NCI-H69 (cell line): ENCODE data around the gene MAP2.

Experiments
- DNase-seq: peaks from one replicate; lab custom pipeline; 2025; lab: John Stamatoyannopoulos, UW

Gene MAP2

DNA sequence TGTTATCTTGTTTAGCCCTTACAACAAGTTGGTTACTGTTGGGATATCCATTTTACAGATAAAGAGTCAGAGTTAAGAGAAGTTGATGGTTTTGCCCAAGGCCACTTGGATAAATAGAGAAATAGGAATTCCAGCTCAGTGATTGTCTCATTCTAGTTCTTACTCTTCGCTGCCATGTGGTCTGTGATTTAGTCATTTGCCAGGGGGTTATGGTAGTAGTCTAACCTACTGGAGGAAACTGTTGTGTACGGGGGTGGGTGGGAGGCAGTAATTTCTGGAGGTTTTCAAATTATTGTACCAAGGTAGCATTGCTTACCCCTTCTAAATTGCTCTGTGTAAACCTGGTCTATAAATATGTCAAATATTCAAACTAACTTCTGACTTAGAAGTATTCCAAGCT is 110.4 kb downstream of the MAP2 start:
- no peak for DNase-seq

DNA sequence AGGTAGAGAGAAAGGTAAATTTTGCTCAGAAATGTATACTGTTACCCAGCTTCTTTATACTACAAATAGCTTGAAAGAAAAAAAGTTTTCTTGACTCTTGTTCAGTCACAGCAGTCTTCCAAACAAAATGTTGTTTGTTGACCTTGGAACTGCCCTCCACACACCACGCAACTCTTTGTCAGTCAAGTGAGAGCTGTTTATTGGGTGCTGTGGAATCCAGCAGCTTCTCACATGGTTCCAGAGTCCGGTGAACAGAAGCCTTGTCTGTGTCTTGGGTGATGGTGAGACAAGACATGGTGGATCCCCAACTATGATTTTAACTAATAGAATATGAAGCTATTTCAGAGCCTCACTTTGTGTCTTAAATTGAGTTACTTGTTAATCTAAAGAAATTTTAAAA is 112.5 kb downstream of the MAP2 start:
- no peak for DNase-seq

DNA sequence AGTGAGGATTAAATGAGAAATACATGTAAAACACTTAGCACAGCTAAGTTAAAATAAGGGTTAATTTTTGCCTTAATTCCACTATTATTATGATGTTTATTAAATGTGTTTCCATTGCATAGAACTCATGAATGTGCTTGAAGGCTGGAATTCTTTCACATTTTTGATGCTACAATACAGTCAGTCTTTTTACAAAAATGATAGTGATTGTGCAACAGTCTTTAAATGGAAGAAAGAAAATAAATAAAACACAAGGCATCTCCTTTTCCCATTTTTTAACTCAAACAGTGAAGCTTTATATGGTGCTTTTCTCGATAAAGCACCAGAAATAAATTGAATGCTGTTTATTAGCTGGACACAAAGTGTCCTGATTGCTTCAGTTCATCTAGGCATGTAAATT is 123.9 kb downstream of the MAP2 start:
- no peak for DNase-seq

DNA sequence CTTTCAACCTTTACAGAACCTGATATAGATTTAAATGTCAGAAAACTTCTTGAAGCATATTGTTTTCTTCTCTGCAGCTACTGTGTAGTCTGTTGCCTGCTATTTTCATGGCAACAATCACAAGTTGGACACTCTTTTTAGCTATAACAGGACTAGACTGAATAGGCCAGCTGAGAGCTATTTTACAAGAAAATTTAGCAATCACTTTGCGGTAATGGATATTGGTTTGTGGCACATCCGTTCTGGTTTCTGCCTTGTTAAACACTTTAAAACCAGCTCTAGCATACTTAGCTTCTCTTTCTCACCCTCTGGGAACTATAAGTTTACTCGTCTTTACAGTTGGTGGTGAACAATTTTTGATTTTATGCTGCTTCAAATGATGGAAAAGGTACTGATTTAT is 125.7 kb downstream of the MAP2 start:
- DNase-seq, result no peak

DNA sequence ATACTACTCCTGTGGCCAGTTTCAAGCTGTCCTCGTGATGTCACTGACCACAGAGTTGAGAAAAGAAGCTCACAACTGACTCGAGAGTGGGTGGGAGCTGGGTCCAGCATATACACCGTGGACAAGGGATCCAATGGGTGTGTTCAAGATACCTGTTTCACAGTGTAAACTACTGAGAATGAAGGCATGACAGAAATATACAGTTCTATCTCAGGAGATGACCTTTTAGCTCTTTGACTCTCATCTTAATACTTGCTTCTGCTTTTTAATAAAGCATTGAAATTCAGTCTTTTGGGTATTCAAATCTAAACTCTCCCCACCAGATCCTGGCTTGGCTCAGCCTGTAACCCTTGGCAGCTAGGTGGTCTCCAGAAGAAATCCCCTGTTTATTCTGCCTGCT is 130.1 kb downstream of the MAP2 start:
- no peak for DNase-seq

DNA sequence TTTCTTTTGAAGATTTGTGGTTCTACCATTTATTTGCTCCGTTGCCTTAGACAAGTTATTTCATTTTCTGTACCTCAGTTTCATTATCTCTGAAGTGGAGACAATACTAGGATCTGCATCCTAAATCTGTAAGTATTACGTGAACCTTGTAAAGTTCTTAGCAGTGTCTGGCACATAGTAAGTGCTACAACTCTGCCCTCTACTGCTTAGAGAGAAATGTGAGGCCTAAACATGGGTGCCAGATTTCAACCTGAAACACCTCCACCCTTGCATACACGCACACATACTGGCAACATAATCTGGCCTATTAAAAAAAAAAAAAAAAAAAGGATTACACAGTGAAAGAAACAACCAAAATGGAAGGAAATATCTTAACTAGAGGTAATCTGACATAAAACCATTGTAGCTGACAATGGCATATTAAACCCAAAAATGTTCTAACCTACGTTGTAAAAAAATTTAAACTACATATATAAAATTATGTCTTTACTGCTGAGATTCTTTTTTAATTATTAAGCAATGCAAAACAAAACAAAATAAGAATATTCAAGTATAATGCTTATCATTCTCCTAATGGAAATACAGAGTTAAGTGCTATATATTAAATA is 132.6 kb downstream of the MAP2 start:
- peak; percentile 70 for DNase-seq

DNA sequence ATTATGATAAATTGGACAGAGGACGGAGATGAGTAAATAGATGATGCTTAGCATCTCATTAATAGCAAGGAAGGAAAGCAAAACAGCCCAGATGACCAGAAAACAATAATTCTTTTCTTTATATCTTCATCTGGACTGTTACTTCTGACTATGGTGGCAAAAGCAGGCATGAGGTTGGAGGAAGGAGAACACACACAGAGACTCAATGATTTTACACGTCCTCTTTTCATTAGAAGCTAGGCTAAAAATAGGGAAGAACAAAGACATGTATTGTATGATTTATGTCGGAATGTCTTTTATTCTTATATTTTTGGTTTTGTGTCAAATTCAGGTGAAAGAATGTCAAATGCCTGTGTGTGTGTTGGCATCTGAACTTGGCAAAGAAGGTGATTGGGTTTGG is 137.1 kb downstream of the MAP2 start:
- no peak for DNase-seq

DNA sequence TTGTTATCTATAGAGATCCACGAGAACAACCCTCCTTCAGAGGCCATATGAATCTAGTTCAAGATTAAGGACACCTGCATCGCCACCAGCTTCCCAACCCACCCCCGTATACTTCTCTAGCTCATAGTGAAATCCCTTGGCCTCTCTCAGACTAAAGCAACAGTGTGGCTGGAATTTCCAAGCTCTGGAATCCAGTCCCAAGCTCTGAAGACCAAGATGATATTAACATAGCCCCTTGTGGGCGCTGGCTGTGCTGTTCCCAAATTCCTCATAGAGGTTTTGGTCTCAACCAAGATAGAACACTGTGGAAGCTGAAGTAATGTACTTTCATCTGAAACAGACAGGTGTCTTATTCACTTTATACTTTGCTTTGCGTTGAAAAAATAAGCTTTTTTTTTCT is 139.6 kb downstream of the MAP2 start:
- DNase-seq, result no peak

DNA sequence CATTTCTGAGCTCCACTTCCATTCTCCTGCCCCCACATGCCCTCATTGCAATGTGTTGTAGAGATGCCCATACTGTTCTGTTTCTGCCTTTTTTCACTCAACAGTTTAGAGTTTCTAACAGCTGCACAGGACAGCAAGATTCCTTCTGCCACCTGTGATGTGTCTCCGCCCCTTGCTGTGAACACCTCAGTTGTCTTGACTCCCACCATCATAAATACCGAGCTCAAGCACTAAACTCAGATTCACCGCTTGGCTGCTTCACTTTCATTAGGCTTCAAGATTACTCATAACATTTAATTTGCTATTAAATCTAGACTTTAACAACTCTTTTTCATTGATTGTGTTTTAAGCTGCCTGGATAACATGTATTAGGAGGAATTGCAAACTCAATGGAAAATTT is 141.0 kb downstream of the MAP2 start:
- DNase-seq, result peak; percentile 29

DNA sequence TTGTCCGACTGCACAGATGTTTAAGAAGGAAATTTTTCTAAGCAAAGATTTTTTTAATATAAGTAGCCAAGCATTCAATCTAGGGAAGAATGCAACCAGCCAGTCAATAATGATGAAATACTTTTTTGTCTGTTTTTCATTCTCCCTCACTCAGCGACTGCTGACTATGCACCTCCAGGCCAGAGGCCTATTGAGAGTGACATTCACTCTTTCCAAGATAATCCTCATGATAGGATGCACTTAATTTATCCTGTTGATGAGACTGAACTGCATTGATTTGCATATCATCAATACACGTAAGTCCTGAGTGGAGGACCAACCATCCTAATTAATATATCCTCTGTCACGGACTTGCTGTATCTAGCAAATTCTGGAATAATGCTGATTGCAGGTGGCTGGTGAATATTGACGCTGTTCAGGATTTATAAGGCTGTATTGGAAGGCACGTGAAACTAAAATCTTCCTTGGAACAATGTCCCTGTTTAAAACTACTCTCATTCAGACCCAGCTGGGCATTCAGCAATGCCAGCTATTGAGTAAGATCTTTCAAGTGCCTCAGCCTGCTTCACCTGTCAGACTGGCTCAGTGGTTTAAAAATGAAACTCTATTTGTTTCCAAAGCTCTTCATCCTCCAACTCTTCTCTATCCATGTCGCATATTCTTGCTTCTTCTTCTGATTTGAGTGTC is 142.2 kb downstream of the MAP2 start:
- no peak for DNase-seq

DNA sequence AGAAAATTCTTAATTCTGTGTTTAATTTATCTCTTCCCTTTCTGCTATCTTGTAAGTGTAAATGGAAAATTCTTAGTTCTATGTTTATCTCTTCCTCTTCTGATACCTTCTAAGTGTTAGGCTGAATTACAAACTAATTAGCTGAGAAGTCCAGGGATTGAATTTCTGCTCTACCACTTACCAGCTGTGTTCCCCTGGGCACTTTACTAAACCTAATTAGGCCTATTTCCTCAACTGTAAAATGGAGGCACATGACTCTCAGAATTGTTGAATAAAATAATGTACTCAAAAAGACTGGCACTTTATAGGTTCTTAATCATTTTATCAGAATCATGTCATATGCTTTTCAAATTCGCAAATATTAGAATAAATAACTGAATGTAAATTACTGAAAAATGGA is 146.3 kb downstream of the MAP2 start:
- DNase-seq, result peak; percentile 77

DNA sequence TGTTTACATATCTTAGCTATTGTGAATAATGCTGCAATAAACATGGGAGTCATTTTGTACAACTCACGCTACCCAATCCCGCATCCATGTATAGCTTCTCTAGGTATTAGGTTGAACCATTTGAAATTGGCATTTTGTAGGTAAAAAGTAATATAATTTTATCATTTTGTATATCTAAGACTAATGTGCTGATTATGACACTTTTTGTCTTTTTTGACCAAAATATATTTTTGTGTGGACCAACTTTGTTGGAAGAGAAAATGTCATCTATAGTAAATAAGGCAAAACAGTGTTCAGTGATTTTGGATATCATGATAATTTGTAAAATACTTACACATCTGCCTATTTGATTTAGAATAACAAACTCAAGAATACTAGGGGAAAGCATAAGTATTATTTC is 150.7 kb downstream of the MAP2 start:
- no peak for DNase-seq

DNA sequence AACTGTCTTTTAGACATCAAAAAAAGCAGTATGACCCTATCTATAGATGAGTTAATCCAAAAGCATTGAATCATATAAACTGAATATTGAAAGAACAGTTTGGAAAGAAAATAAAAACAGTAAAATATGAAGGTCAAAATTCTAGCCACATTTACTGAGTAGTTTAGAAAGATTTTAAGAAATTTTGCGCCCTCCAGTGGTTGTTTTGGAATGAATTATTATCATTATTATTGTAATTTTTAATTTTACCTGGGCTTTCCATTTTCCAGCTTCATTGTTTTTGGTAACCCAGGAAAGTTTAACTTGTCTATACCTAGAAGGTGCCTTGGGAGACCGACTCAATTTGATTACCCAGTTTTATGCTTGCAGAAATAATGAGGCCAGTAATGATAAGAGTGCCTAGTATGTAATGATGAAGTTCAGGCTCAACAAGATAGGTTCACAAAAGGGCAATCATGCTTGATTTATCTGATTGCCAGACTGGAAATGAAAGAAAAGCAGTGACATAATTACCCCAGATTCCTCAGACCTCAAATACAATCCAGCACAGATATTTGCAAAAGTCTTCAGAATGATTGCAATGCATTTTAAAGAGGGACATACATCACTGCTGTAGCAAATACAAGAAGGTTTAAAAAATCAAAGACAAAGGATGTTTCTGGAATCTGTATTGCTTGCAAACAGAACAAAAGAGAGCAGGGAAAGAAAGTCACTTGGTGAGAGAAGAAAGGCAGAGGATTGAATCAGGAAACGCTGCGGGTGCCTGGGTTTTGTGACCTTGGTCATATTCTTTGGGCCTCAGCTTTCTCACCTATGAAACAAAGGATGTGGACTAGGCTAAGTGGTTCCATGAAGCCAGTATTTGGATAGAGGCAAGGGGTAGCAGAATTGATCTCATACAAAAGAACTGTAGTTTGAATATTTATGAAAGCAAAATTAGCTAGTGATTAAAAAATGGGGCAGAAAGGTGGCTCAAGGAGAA is 153.8 kb downstream of the MAP2 start:
- DNase-seq, result peak; percentile 40

DNA sequence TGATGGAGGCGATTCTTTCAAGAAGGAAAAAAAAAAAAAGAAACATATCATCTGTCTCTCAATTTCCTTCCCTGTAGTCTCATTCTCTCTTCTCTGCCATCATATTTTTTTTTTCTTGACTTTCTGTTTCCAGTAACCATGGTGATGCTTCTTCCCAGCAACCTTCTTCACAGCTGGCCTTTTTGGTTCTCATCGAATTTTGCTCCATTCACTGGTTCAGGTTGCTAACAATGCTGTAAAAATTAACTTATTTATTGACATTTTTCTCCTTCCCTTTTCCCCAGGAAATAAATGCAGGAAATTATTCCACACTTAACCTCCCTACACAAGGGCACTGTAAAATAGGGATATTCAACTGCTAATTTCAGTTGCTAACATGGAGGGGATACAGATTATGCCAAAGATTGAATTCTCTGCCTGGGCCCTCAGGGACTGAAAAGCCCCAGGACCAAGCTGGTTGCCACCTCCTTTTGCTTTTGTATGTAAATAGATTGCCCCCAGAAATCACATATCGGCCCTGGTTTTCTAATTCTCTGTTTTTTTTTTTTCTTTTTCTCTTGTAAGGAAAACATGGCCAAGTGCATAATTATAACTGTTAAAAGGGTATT is 154.7 kb downstream of the MAP2 start:
- DNase-seq, result peak; percentile 27

DNA sequence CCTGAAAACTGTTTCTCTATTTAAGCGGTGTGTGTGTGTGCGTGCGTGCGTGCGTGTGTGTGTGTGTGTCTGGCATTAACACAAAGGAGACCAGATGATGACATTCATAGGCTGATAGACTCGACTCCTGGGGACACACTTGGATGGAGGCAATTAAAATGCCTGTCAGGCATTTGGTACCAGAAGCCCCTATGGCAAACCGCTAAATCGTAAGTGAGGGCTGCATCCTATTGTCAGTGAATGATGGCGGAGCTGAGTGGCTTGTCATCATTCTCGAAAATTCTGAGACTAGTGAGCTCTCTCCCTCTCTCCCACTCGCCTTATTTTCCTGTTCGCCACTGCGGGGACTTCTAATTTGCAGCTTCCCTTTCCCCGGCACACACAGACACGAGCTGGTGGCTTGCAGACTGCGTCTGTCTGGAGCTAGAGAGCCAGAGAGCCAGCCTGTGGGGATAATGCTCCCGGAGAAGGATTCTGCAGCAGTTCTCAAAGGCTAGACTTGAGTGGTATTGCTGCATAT is 155.4 kb downstream of the MAP2 start:
- peak; percentile 85 for DNase-seq

DNA sequence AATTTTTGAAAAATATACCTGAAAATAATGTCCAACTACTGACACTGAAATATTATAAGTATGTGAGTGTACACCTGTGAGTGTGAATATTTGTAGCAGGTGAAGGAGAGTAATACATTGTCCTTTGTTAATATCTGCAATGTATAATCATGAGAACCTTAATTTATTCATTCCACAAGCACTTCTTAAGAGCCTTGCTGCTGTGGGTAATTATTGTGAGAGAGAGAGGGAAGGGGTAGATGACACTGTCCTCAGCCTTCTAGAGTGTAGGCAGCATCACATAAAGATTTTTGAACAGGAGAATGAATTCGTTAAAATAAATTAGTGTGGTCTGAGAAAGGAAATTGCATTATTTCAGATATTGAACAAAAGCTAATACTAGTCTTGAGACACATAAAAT is 157.2 kb downstream of the MAP2 start:
- peak; percentile 20 for DNase-seq

DNA sequence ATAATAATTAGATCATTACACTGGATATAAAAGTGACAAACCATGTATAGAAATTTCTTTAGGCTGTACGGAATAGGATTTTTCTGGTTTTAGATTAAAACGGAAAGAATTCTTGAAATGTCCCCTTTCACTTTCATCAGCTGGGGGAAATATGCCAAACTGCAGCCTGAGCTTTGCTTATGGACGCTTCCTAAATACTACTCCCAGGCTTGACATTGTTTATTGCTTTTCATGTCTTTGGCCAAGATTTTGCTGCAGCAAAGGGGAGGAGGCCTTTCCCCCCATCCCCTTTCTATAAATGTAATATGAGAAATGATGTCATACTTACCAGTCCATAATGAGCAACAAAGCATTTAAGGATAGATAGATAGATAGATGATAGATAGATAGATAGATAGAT is 158.4 kb downstream of the MAP2 start:
- DNase-seq, result no peak

DNA sequence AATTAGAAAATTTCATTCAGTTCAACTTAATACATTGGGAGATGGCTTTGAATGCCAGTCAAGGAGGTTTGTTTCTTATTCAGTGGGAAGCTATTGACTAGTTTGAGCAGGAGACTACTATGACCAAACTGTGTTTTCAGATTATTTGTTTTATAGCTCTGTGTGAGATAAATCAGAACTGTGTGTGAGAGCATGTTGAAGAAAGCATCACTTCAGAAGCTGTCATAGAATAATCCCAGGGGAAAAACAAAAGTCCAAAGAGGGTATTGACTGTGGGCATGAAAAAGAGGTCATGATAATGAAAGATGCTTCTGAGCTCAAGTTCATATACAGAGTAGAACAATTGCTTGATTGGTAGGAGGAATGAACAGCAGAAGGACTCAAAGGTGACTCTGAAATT is 160.6 kb downstream of the MAP2 start:
- DNase-seq, result no peak

DNA sequence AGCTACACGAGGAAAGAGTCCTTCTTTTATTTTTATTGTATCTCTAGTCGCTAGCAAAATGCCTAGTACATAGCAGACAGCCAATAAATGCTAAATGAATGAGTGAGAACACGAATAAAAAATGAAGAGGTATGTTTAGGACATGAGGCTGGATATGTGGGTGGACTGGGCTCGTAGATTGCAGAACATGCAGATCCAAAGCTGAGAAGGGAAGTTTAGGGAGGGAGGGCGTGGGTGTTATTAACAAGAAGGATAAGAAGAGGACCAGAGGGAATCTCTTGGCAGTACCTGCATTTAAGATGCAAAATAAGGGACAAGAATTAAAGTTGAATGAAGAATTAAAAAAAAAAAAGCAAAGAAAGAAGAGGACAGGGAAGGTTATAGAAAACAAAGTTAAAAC is 161.1 kb downstream of the MAP2 start:
- DNase-seq, result no peak

DNA sequence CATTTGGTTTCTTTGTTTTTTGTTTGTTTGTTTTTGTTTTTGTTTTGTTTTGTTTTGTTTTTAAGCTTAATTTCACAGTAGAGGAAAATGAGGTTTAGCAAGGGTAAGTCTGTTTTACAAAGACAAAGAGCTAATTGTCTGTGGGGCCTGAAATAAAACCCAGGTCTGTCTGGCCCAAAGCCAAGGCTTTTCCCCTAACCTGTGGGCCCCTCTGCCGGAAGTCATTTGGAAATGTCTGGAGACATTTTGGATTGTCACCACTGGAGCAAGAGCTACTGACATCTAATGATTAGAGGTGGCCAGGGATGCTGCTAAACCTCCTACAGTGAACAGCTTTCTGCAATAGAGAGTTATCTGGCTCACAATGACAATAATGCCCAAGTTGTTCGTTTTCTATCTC is 167.2 kb downstream of the MAP2 start:
- DNase-seq, result peak; percentile 53

DNA sequence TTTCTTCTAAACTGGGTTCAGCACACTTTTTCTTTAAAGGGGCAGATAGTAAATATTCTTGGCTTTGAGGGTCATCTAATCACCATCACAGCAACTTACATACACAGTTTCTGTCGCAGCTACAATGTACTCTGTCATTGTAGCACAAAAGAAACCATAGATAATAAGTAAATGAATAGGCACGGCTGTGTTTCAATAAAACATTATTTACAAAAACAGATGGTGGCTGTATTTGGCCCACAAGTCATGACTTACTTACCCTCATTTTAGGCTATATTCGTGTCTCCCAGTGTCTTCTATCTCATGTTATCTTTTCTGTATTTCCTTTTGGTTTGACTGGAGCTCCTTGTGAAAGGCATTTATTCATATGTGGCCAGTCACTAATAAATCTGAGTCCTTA is 168.3 kb downstream of the MAP2 start:
- DNase-seq, result peak; percentile 61

DNA sequence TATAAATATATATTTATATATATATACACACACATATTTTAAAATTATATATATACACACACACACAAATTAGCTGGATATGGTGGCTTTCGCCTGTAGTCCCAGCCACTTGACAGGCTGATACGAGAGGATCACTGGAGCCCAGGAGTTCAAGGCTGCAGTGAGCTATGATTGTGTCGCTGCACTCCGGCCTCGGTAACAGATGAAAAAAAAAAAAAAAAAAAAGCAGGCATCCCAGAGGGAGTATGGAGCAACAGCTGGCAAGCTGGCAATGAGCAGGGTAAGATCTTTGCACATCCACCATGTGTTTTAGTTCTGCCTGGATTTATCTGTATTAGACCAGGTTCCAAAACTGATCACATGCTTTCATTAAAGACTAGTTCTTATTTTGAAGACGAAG is 170.1 kb downstream of the MAP2 start:
- peak; percentile 35 for DNase-seq
